Right hindlimb (tissue), 1 donor: ENCODE measurements around the gene PTCH2.

Source experiments
- DNase-seq: peaks from one replicate; pipeline ENCODE4 v3.0.0-alpha.2; 2018

Gene PTCH2, protein sequence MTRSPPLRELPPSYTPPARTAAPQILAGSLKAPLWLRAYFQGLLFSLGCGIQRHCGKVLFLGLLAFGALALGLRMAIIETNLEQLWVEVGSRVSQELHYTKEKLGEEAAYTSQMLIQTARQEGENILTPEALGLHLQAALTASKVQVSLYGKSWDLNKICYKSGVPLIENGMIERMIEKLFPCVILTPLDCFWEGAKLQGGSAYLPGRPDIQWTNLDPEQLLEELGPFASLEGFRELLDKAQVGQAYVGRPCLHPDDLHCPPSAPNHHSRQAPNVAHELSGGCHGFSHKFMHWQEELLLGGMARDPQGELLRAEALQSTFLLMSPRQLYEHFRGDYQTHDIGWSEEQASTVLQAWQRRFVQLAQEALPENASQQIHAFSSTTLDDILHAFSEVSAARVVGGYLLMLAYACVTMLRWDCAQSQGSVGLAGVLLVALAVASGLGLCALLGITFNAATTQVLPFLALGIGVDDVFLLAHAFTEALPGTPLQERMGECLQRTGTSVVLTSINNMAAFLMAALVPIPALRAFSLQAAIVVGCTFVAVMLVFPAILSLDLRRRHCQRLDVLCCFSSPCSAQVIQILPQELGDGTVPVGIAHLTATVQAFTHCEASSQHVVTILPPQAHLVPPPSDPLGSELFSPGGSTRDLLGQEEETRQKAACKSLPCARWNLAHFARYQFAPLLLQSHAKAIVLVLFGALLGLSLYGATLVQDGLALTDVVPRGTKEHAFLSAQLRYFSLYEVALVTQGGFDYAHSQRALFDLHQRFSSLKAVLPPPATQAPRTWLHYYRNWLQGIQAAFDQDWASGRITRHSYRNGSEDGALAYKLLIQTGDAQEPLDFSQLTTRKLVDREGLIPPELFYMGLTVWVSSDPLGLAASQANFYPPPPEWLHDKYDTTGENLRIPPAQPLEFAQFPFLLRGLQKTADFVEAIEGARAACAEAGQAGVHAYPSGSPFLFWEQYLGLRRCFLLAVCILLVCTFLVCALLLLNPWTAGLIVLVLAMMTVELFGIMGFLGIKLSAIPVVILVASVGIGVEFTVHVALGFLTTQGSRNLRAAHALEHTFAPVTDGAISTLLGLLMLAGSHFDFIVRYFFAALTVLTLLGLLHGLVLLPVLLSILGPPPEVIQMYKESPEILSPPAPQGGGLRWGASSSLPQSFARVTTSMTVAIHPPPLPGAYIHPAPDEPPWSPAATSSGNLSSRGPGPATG

GRCh38 chr1:44842862-44843655 is at the start of gene PTCH2:
Gene PTCH2, minus strand, starts transcription at chr1:44843253. Its CDS starts 321 bp downstream, at chr1:44842932.
- peak; percentile 89 for DNase-seq

- DNase-seq, result no peak
These were observed 47.0 kb upstream of the PTCH2 start for GRCh38 chr1:44890007-44890406.

DNA sequence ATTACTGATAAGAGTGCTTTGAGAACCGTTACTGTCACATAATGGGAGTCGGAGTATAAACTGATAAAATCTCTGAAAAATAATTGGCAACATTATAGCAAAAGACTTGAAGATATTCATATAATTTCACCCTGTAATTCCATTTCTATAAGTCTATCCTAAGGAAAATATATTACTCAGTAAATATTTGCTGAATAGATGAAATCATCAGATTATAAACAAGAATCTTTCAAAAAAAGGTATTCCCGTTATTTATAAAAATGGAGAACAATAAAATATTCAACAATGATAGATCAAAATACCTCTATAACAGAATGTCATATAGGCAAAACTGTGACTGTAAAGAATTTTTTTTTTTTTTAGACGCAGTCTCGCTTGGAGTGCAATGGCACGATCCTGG is 42.4 kb upstream of the PTCH2 start:
- DNase-seq, result no peak

GRCh38 chr1:44884746-44885145 is 41.7 kb upstream of the PTCH2 start:
- DNase-seq, result peak; percentile 82

GRCh38 chr1:44881011-44881632 is 38.1 kb upstream of the PTCH2 start:
- no peak for DNase-seq

DNA sequence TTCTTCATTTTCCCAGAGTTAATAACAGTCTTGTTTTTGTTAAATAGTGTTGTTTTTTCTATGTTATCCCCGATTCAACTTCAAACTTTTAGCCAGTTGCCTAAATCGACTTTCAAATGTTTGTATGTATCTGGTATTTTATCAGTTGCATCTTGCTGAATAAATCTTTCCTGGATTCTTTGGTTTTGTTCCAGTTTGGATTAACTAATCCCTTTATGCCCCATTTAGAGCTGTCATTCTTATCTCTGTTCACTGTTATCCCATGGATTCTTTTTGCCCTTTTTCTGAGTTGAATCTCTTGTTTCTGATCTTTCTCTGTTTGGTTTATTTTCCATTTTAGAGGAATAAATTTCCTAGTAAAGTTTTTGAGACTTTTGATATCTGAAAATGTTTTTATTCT is 31.1 kb upstream of the PTCH2 start:
- no peak for DNase-seq

- DNase-seq, result no peak
These were observed 27.0 kb upstream of the PTCH2 start for GRCh38 chr1:44870096-44870495.

- DNase-seq, result no peak
These were observed 24.7 kb upstream of the PTCH2 start for GRCh38 chr1:44867801-44868200.

GRCh38 chr1:44862829-44863401 is 19.9 kb upstream of the PTCH2 start:
- DNase-seq, result no peak

DNA sequence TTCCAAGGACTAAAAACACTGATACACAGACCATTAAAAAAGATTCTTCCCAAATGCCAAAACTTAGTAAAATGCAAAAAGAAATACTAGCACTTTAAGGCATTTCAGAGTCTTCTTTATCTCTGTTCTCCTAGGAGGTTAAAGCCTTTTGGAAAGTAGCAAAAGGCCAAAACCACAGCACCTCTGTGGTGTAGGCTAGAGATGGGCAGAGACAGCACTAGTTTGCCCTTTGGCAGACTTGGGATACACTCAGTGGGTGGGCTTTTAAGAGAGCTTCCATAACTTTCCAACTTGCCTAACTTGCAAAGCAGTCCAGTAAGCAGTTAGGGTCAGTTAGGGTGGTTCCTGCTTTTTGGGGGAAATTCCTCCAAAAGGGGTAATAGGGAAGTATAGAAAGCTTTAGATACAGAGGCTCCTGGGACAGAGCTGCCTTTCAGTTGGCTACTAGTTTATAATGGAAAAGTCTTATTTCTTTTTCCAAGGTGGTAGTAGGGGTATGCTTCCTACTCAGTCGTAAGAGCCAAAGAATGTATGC is 17.9 kb upstream of the PTCH2 start:
- DNase-seq, result no peak

DNA sequence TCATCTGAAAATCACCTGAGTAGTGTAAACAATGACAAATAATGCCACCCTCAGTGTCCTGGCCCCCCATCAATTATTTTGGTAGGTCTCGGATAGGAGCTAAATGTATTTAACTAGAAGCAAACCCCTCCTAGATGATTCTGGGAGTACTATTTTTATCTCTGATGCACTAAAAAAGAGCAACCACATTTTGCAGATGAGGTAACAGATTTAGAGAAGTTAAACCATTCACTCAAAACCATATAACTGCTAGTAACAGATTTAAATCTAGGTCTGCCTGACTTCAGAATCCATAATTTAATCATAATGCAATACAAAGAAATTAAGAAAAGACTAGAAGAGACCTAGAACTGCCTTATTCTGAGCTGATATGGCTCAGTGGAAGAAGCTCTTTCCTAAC is 17.3 kb upstream of the PTCH2 start:
- no peak for DNase-seq

DNA sequence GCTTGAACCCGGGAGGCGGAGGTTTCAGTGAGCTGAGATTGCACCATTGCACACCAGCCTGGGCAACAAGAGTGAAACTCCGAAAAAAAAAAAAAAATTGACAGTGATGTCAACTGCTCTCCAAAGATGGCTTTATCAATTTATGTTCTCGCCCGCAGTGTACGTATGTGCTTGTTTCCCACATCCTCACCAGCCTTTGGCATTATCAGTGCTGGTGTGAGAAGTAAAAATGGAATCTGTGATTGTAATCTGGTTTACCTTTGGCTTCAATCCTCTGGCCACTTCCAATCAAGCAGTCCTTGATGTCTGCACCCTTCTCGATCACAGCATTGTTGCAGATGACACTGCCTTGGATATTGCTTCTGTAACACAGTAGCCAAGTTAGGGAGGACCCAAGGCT is 14.4 kb upstream of the PTCH2 start:
- DNase-seq, result no peak

DNA sequence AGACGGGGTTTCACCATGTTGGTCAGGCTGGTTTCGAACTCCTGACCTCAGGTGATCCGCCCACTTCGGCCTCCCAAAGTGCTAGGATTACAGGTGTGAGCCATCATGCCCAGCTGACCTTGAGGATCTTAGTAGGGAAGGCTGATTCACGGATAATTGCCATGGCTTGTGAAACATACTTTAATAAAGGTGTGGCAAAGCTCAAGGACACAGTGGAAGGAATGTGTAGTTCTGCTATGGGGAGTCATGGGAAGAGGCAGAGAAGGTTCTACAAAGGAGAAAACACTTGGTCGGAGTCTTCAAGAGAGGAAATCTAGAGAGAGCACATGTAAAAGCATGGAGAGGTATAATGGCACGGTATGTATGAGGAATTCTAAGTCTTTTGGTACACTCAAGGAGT is 12.7 kb upstream of the PTCH2 start:
- DNase-seq, result no peak

DNA sequence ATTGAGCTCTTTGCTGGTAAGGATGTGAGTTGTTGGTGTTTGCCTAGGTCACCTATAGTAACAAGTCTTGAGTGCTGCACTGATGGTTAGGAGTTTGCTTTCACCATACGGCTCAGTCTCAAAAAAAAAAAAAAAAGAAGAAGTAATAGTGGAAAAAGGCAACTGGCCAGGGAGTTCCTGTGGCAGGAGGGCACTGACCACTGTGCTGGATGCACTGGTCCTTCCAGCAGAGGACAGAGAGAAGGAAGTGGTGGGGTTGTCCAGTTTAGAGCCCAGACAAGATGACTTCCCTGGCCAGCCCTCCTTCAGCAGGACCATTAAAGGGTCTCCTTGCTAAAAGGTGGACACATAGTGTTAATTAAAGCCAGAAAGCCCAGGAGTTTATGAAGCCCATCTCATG is 11.9 kb upstream of the PTCH2 start:
- no peak for DNase-seq

GRCh38 chr1:44853201-44853600 is 10.1 kb upstream of the PTCH2 start:
- no peak for DNase-seq

- no peak for DNase-seq
These were observed 8.3 kb upstream of the PTCH2 start for GRCh38 chr1:44851308-44851707.

- DNase-seq, result no peak
These were observed 6.6 kb upstream of the PTCH2 start for GRCh38 chr1:44849575-44850132.

DNA sequence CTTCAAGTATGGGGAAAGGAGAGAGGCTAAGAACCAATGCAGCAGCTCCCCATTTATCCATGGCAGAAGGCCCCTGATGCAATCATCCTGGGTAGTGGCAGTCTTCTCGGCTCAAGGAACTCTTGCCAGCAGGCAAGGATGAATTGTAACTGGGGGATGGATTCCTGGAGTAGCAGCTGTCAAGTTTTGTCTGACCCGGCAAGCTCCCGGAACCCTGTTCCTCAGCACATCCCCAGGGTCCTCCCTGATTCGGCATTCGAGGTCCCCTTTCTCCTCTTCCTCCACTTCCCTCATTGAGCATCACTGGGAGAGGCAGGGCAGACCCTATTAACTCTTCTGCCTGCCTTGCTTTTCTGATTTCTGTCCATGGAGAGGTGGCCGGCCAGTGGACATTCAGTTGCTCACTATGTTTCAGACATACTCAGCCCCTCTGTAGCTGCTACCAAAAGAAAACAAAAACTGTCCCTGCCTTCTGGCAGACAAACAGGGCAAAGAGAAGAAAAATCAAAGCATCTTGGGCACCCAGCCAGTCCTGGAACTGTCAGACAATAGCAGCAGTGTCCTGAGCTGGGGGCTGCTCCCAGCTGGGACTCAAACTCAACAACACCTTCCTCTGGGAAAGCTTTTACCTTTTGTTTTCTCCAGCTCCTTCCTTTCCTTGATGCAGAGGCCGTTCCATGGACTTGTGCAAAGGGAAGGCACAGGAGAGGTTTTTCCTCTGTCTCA is 5.6 kb upstream of the PTCH2 start:
- DNase-seq, result no peak

DNA sequence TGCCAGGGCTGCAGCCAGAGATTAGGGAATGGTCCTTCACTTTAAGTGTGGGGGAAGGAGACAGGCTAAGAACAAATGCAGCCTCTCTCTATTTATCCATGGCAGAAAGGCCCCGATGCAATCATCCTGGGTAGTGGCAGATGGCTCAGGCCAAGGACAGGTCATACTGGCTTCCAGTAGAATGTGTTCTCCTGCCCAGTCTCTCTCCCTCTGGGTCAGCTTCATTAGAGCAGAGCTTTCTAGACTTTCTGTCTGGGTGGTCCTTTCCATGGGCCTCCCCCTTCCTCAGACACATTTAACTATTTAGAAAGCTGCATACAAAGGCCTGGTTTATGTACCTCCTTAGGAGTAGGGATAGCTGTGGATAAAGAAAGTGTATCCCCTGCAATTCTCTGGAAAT is 4.8 kb upstream of the PTCH2 start:
- DNase-seq, result no peak

- no peak for DNase-seq
These were observed 3.9 kb upstream of the PTCH2 start for GRCh38 chr1:44846985-44847384.
